GM12872 (cell line): Measurements from ENCODE around the gene STPG3.
A peak's percentile ranks its signal among the peaks of the same experiment; 100 is the strongest.

Experiments used
- CTCF ChIP-seq: IDR thresholded peaks from 3 replicates; pipeline ENCODE4 v1.5.1; 2011; ENCODE audit warnings: low read depth, mild to moderate bottlenecking, low read length, moderate library complexity; ENCODE audit not compliant: insufficient read depth

Gene STPG3

GRCh38 chr9:137278721-137279711 lies 27.9 kb downstream of the STPG3 start:
- TF ChIP-seq CTCF: no peak

DNA sequence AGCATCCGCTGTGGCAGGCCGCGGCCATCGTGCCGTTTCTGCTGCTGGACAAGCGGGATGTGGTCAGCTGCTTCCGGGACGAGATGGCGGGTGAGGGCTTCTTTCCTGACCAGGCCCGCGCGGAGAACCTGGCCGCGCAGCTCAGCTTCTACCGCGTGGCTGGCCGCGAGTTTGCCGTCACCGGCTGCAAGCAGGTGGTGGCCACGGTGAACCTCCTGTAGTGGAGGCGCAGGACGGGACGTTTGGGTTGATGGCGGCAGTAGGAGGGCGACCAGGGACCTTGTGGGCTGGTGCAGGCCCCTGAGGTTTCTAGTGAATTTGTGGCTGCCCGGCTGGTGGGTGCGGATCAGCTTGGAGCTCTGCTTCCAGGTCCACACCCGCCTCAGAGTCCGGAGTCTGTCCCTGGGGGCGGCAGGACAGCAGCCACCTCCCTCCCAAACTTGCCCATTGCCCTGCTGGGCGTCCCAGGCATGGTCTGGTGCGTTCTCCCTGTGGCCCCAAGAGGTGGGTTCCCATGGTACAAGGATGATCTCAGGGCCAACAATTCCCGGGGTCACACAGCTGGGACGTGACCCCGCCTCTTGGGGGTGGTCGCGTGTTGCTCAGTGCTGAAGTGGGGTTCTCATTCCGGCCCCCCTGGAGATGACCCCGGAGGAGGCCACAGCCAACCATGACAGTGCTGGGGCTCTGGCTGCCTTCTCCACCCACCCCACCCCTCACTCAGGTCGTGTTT lies 28.8 kb downstream of the STPG3 start:
- TF ChIP-seq CTCF: no peak

GRCh38 chr9:137280474-137281344 lies 29.6 kb downstream of the STPG3 start:
- TF ChIP-seq CTCF: peak; percentile 58

GRCh38 chr9:137281345-137282116 lies 30.4 kb downstream of the STPG3 start:
- TF ChIP-seq CTCF: no peak

DNA sequence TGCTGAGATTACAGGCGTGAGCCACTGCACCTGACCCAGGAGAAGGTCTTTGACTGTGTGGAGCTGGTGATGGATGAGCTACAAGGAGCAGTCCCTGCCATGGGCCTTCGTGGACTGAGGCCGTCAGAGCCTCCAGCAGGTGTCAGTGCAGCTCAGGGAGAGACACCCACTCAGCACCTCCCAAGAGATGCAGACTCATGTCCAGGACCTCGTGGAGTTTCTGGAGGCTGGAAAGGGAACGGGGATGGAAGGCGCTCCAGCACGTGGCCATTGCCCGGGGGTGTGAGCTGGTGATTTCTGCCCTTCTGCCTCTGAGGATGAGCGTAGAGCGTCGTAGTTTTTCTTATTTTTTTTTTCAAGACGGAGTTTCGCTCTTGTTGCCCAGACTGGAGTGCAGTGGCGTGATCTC lies 35.9 kb downstream of the STPG3 start:
- peak; percentile 68 for TF ChIP-seq CTCF

- no peak for TF ChIP-seq CTCF
Observed at GRCh38 chr9:137293094-137293481, 42.0 kb downstream of the STPG3 start.
